Measurements from ENCODE around the gene MED4. TPM values are rescaled to one million over a fixed set of nuclear protein-coding genes. Genes with fewer than 3 reads are reported as not detected.

Gene MED4
- total RNA-seq, 2 experiments from 2014 or later: 53.6 to 57.2 TPM

DNA sequence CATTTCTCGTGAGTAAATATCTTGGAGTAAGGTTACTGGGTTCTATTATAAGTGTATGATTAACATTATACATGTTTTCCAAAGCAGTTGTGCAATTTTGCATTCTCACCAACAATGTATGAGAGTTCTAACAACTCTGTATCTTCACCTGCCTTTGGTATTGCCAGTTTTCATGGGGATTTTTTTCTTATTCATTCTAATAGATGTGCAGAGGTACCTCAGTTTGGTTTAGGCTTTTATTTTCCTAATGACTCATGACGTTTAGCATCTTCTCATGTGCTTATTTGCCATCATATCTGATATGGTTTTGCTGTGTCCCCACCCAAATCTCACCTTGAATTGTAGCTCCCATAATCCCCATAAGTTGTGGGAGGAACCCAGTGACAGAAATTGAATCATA lies 65.0 kb downstream of the MED4 start:
- peaks cover 47% of the 10 kb centered on the region for H3K36me3 Mint-ChIP-seq (ENCODE audit: low read depth)
- intact Hi-C loops (cut with micrococcal nuclease): no loop called here
- peak; percentile 30 for ATAC-seq
- TF ChIP-seq, protein P1, sequence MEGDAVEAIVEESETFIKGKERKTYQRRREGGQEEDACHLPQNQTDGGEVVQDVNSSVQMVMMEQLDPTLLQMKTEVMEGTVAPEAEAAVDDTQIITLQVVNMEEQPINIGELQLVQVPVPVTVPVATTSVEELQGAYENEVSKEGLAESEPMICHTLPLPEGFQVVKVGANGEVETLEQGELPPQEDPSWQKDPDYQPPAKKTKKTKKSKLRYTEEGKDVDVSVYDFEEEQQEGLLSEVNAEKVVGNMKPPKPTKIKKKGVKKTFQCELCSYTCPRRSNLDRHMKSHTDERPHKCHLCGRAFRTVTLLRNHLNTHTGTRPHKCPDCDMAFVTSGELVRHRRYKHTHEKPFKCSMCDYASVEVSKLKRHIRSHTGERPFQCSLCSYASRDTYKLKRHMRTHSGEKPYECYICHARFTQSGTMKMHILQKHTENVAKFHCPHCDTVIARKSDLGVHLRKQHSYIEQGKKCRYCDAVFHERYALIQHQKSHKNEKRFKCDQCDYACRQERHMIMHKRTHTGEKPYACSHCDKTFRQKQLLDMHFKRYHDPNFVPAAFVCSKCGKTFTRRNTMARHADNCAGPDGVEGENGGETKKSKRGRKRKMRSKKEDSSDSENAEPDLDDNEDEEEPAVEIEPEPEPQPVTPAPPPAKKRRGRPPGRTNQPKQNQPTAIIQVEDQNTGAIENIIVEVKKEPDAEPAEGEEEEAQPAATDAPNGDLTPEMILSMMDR (IDR thresholded peaks at IDR 0.05): no peak
- no peak for DNase-seq
- CTCF ChIA-PET: no interaction called here
- H3K4me1 Mint-ChIP-seq (ENCODE audit: low read depth): peaks cover 13% of the 10 kb centered on the region
- no peak overlapping the region for H3K4me3 Mint-ChIP-seq
- H3K9me3 Mint-ChIP-seq: peaks cover 13% of the 10 kb centered on the region
- no peaks in the 10 kb centered on the region for H3K27me3 Mint-ChIP-seq
- no peak overlapping the region for H3K27ac Mint-ChIP-seq
- POLR2A ChIA-PET: interaction anchor here (0.8 kb wide), 1 partner anchor 1014 kb away, joined by 3 read pairs; no protein-coding TSS in a partner anchor

DNA sequence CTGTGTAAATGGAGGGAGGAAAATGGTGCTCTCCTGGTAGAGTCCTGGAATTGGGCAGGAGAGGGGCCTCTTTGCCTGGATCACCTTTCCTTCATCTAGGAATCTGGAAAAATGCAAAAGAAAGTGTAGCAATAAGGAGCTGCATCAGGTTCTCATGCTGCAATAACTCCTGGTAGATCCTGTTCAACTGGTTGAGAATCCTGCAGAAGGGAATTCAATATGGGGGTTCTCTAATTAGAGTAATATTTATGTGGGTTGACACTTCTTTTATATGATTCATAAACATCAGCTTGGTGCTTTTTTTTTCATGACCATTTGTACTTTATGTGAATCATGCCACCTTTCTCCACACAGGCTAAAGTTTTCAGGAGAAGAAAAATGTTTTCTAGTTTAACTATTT lies 66.8 kb downstream of the MED4 start:
- peaks cover 13% of the 10 kb centered on the region for H3K9me3 Mint-ChIP-seq
- TF ChIP-seq, protein P1 (IDR thresholded peaks at IDR 0.05): no peak
- POLR2A ChIA-PET: no interaction called here
- DNase-seq (no peak), ATAC-seq (no peak)
- intact Hi-C loops (cut with micrococcal nuclease): no loop called here
- H3K27me3 Mint-ChIP-seq: no peaks in the 10 kb centered on the region
- CTCF ChIA-PET: interaction anchor here (3.0 kb wide), 1 partner anchor 10 kb away, joined by 17 read pairs; the partner anchor contains the start of gene NUDT15
- H3K4me3 Mint-ChIP-seq: no peak overlapping the region
- H3K36me3 Mint-ChIP-seq (ENCODE audit: low read depth): peaks cover 36% of the 10 kb centered on the region
- no peak overlapping the region for H3K27ac Mint-ChIP-seq
- H3K4me1 Mint-ChIP-seq (ENCODE audit: low read depth): peaks cover 6% of the 10 kb centered on the region

Other genes with a start within 250 kb of the MED4 start
- 10 to 100 TPM; 42.2 to 44.7 TPM for gene SUCLA2, start 93.8 kb downstream of the MED4 start, total RNA-seq
- 10 to 100 TPM; 22.8 to 23.5 TPM for gene NUDT15, start 57.4 kb downstream of the MED4 start, total RNA-seq
- 10 to 100 TPM; 85.5 to 91.2 TPM for gene ITM2B, start 138.1 kb upstream of the MED4 start, total RNA-seq
- gene RB1, start 208.6 kb upstream of the MED4 start, total RNA-seq: 10 to 100 TPM; 26.4 to 29.2 TPM

All from activated CD8-positive, alpha-beta T cell treated with anti-CD3 and anti-CD28 coated beads for 36 hours (primary cell).